Activated CD4-positive, alpha-beta T cell treated with anti-CD3 and anti-CD28 coated beads, Interleukin-2, amount 50 U/mL, for 16 hours (primary cell): Measurements from ENCODE around the gene BIN1.

ENCODE experiments used
- DNase-seq: peaks from one replicate; pipeline ENCODE4 v3.0.0-alpha.2; 2020

BIN1 gene

GRCh38 chr2:127014224-127014623, 92.7 kb downstream of the BIN1 start:
- no peak for DNase-seq

GRCh38 chr2:127012868-127013267, 94.1 kb downstream of the BIN1 start:
- no peak for DNase-seq

- DNase-seq: no peak
These were observed 94.7 kb downstream of the BIN1 start for GRCh38 chr2:127012215-127012614.

- no peak for DNase-seq
These were observed 95.2 kb downstream of the BIN1 start for GRCh38 chr2:127011796-127012195.

GRCh38 chr2:127011231-127011661, 95.7 kb downstream of the BIN1 start:
- no peak for DNase-seq

- no peak for DNase-seq
These were observed 98.5 kb downstream of the BIN1 start for GRCh38 chr2:127008265-127009015.

GRCh38 chr2:127007652-127008051, 99.3 kb downstream of the BIN1 start:
- no peak for DNase-seq

- DNase-seq: no peak
These were observed 100.0 kb downstream of the BIN1 start for GRCh38 chr2:127006962-127007361.

- DNase-seq: no peak
These were observed 101.9 kb downstream of the BIN1 start for GRCh38 chr2:127004893-127005600.

GRCh38 chr2:127003070-127003800, 103.7 kb downstream of the BIN1 start:
- no peak for DNase-seq

GRCh38 chr2:127001751-127002150, 105.2 kb downstream of the BIN1 start:
- DNase-seq: no peak

GRCh38 chr2:127000937-127001336, 106.0 kb downstream of the BIN1 start:
- peak; percentile 81 for DNase-seq

- DNase-seq: no peak
These were observed 106.8 kb downstream of the BIN1 start for GRCh38 chr2:127000194-127000593.

- DNase-seq: no peak
These were observed 107.7 kb downstream of the BIN1 start for GRCh38 chr2:126999106-126999756.

GRCh38 chr2:126998486-126998885, 108.5 kb downstream of the BIN1 start:
- DNase-seq: no peak
